Adrenal gland (tissue), 5 donors: Measurements from ENCODE around the gene SYT7.

Experiments used
- POLR2A ChIP-seq, 2 donors: fragments of 450-650 bp; IDR thresholded peaks; one replicate each; pipeline ENCODE4 v1.6.1; 2017; ENCODE audit warnings: antibody characterized with exemption in 2 of 2, mild to moderate bottlenecking in 2 of 2, moderate library complexity in 1 of 2
- TF ChIP-seq, protein P1 (sequence below), 6 experiments: fragments of 450-650 bp in 4 of 6; fragments of 200-600 bp in 2 of 6; sonication (generic) in 1 of 6; IDR thresholded peaks; 1 replicate in 5 of 6; 2 replicates in 1 of 6; pipeline versions ENCODE4 v1.5.1 to v1.8.0; 2016 to 2021; ENCODE audit warnings: antibody characterized with exemption in 6 of 6, mild to moderate bottlenecking in 2 of 6, moderate library complexity in 1 of 6
- donor health status: DM: no; HTN: no; CAD: no.

DNA sequence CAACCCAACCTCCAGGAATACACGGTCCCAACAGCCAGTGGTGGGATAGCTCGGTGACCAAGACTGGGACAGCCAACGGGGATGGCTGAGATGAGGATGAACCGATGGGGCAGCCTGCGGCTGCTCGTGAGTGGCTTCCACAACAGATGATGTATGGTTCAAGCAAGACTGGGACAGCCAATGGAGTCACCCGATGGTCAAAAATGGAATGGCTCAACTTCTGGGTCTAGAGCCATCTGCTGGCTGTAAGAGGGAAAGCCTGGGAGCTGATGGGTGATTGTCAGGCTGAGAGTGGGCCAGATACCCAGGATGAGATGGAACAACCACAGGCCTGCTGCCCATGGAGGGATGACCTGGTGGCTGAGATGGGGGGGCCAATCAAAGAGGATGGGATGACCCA lies 35.5 kb downstream of the SYT7 start:
- TF ChIP-seq, protein P1, sequence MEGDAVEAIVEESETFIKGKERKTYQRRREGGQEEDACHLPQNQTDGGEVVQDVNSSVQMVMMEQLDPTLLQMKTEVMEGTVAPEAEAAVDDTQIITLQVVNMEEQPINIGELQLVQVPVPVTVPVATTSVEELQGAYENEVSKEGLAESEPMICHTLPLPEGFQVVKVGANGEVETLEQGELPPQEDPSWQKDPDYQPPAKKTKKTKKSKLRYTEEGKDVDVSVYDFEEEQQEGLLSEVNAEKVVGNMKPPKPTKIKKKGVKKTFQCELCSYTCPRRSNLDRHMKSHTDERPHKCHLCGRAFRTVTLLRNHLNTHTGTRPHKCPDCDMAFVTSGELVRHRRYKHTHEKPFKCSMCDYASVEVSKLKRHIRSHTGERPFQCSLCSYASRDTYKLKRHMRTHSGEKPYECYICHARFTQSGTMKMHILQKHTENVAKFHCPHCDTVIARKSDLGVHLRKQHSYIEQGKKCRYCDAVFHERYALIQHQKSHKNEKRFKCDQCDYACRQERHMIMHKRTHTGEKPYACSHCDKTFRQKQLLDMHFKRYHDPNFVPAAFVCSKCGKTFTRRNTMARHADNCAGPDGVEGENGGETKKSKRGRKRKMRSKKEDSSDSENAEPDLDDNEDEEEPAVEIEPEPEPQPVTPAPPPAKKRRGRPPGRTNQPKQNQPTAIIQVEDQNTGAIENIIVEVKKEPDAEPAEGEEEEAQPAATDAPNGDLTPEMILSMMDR (IDR thresholded peaks at IDR 0.05) = peak in 2 of 6 experiments; percentile 20 to 21
- no peak for TF ChIP-seq POLR2A (IDR thresholded peaks at IDR 0.05)
